HG03280 (cell line): Measurements from ENCODE around the gene NCOR1.

Experiments used
- ATAC-seq: cut with Tn5 transposase; IDR thresholded peaks from one replicate; pipeline ENCODE4 v1.9.1; 2021; ENCODE audit warnings: mild to moderate bottlenecking, moderate library complexity; ENCODE audit not compliant: unreplicated experiment

NCOR1 gene

DNA sequence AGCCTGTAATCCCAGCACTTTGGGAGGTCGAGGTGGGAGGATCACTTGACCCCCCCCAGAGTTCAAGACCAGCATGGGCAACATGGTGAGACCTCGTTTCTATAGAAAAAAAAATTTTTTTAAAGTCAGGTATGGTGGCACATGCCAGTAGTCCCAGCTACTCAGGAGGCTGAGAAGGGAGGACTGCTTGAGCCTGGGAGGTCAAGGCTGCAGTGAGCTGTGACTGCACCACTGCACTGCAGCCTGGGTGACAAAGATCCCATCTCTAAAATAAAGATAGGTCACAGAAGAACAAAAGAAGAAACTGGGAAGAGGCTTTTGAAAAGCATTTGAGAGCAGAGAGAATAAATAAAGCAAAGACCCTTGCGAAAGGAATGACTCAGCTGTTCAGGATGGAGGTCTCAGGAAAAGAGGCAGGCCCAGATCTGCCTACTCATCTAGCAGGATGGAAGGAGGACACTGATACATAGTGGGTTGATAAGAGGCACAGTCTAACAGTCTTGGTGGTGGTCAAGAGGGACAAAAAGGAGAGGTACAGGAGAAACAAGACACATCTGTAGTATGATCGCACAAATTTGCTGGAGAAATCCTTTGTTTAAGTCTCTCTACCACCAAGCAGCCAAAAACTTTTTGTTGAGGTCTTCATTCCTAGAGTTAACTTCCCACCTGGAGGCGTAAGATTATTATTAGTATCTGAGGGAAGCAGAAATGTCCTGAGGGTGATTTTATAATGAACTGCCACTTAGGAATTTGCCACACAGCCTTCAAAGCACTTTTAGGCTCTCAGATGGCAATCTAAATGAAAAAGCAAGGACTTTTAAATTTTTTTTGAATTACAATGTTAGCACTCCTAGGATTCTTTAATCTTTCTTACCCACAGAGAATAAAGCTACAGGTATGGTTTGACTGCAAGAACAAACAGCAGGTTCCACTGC is 233.4 kb downstream of the NCOR1 start:
- no peak for ATAC-seq

DNA sequence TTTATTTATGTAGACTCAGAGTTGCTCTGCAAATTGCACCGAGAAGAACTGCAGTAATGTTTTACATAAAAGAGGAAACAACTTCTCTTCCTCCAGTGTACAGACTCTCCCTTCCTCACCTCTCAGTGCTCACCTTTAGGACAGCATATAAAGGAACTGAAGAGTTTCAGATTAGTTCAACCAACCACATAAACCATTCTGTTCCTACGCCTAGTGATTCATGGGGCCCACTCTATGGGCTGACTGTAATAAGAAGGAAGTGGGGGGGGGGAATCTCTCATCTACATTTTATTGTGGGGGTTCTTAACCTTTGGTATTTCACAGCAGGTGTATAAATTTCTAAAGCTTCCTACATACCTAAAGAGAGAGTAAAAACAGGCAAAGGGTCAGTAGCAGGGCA is 234.1 kb downstream of the NCOR1 start:
- no peak for ATAC-seq
